HG02763 (cell line): ENCODE data around the gene KDM5D.

Experiments used
- ATAC-seq: cut with Tn5 transposase; IDR thresholded peaks from one replicate; pipeline ENCODE4 v1.9.1; 2021; ENCODE audit warnings: mild to moderate bottlenecking, moderate library complexity; ENCODE audit not compliant: unreplicated experiment

The KDM5D gene

DNA sequence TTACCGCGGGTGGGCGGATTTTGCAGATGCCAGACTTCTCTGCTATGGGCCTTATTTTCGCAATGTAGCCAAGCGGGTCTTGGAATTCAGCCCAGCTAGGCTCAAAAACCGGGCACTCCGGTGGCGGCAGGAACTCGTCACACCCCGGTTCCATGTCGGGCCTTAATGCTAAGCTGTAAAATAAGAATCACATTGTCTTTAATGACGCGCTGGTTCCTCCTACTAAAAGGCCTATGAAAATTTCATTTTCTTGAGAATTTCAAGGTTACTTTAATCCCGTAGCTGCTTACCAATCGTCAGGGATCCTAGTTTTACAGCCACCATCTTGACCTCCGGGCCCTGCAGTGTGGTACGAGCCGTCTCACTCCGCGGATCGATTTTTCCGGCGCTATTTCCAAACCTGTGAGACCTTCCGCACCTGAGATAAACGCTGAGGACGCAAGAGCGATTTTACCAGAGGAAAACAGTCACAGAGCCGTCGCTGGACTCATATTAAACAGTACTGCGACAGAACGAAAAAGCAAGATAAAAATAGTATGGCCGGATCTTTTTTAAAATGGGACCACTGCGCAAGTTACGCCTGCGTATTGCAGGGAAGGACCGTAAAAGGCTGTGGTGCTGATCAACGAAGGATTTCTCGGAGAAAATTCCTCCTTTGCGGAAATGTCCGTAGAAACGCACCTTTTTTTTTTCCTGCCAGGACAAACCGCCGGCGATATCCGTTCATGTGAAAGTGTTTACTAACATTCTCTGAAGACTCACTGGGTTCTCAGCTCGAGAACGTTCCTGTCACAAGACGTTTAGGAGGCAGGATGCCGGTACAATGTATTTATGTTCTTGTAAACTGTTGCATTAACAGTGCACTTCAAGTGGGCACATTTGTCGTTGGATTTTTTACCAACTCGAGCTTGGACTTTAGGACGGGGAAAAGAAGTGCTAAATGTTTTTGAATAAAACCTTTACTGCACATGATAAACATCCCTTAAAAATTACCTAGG lies at the start of gene KDM5D:
Gene KDM5D (minus strand): TSS at position 346 of the 998 bp plus-strand sequence. CDS start 192 bp downstream, at position 154.
- no peak for ATAC-seq

DNA sequence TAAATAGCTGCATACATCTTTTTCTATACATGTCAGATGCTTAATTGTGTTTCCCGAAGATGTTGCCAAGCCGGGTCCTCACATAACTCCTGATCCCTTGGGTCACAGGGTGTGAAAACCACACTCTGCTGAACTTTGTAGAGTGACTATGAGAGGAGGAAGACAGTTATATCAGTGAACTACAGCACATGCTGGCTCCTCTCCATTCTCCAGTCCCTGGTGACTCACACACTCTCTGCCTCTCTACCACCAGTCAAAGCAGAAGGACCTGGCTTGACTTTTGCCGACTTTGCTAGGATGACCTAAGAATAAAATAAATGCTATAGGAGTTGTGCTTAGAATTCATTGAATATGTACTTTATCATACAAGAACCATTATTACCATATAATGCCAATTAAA lies 23.8 kb upstream of the KDM5D start:
- no peak for ATAC-seq

DNA sequence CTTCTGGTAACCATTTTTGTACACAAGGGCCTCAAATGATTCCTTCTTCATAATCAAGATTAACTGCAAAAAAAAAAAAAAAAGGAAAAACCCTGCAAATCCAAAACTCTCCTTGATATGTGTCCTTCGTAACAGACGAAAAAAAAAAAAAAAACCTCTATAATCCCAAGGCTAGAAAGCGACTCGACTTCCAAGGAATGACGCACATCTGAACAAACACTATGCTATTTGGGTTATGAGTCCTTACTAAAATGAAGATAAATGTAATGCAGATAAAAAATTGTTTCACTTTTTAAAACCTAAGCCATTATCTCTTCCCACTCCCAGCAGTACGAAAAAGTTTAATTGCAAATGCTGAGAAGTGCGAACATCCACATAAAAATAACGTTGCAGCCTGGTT lies 1.2 kb downstream of the KDM5D start:
- ATAC-seq: no peak

DNA sequence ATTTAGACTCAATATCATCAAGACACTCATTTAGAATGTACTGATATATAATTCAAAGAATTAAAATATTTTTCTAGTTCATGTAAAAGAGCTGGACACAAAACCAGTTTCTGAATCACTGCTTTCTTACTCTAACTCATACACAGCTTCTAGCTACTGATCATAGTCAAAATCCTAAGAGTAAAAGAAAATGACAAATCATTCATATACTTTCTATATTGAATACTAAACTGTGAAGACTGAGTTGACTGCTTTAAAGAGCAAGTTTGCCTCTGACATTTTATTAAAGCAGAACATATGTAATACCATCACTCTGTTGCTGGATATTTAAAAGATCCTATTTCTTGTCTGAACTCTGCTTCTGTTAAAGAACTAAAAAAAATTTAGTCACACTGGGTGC lies 2.4 kb downstream of the KDM5D start:
- ATAC-seq: no peak

DNA sequence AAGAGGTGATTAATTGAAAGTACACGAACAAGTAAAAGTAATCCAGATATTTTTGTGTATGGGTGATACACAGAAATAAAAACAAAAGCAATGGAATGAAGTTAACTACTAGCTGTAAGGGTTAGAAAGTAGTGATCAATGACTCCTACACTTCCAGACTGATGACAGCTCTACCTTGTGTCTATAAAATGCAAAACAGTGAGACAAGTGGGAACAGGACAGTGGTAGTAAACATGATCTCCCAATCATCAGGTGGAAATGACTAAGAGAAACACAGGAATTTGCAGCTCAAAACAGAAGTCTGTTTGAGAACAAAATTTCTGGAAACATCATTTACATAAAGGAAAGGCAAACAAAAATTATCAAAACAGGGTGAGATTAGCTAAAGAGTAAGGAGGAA lies 10.1 kb downstream of the KDM5D start:
- ATAC-seq: no peak

DNA sequence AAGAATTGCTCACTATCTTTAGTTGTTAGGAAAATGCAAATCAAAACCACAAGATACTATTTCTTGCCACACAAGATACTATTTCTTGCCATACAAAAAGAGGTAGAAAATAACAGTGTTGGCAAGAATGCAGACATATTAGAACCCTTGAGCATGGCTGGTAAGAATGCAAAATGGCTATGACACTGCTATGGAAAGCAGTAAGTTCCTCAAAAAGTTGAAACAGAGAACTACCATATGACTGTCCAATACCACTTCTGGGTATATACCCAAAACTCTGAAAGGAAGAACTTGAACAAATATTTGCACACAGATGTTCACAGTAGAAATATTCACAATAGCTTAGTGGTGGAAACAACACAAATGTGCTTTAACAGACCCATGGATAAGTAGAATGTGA lies 26.6 kb downstream of the KDM5D start:
- ATAC-seq: no peak

DNA sequence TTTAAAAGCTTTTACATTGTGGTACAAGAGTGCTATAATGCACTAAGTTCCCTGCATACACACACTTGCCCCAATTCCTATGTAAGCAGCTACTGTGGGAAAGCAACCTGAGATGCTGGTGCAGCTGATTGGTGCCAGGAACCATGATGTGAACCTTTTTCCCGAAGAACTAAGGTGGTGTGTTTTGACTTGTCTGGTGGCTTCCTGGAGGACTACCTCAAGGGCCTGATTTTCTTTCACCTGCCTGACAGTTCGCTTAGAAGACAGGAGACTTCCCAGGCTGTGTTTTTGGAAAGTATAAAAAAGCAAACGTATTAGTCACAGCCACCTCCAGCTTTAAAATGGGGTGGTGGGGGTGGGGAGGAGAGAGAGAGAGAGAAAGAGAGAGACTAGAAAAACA lies 27.4 kb downstream of the KDM5D start:
- ATAC-seq: no peak

DNA sequence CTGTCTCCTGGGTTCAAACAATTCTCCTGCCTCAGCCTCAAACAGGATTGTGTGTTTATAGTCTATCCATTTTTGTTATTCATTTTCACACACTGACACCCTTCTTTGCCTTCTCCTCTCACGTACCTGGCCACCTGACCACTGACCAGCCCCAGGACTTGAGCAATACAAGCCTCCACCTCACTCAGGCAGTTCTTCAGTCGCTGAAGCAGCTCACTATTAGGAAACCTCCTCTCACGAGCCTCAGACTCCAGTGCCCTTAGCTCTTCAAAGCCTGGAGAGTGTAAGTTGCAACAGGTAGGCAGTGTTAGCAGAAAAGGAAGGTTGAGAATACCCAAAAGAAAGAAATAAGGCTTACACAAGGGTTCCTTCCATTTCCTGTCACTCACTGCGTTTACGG lies 29.3 kb downstream of the KDM5D start:
- no peak for ATAC-seq

DNA sequence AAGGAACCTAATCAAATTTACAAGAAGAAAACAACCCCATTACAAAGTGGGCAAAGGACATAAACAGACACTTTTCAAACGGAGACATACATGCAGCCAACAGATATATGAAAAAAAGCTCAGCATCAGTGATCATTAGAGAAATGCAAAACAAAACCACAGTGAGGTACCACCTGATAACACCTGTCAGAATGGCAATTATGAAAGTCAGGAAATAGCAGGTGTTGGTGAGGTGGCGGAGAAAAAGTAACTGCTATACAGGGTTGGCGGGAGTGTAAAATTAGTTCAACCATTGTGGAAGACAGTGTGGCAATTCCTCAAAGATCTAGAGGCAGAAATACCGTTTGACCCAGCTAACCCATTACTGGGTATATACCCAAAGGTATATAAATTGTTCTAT lies 31.1 kb downstream of the KDM5D start:
- no peak for ATAC-seq

DNA sequence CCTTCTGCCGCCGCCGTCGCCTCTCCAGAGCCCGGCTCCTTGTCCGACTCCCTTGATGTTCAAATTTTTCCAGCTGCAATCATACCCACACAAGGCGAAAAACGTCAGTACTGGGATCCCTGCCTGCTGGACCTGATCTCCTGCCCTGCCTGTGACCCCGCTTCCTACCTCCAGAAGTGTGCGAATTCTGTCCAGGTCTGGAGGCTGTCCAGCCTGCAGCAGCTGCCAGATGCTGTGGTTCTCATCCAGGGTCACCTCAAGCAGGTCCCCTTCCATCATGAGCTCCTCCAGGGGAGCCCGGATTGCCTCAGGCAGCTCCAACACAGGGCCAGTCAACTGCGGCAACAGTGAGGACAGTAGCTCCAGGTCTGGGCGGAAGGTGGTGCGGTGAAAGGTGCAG lies 38.3 kb downstream of the KDM5D start:
- ATAC-seq: no peak

DNA sequence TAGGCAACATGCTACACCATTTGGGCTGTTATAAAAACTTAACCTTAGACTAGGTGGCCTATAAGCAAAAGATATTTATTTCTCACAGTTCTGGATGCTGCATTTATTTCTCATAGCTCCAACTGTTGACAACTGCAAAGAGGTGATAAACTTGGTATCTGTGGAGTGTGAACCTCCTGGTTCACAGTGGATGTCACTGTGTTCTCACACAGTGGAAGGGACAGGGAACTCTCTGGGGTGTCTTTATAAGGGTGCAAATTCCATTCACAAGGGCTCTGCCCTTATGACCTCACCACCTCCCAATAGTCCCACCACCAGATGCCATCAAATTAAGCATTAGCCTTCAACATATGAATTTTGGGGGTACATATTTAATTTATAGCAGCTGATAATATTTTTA lies 46.0 kb downstream of the KDM5D start:
- ATAC-seq: no peak

DNA sequence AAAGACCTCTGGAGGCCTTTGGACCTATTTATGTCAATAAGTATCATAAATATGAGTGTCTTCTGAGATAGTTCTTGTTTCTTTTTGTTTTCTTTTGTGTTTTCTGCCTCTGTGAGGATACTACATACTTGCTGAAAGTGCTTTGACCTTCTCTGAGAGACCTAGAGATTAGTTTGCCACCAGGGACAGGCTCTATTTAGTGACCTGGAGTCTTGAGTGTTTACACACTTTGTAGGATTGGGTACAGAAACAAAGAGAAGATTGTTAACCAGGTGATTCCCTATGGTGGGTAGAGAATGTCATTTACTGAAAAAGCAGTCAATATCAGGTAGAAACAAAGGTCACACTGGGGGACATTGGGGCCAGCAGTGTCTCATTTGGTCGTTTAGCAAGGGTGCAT lies 63.7 kb downstream of the KDM5D start:
- no peak for ATAC-seq
